Inflammatory macrophage (primary cell): Measurements from ENCODE around the gene ALG2.

Source experiments
- DNase-seq, 2 donors: peaks; one replicate each; pipeline ENCODE4 v3.0.0-alpha.2; 2020 to 2022

The ALG2 gene

DNA sequence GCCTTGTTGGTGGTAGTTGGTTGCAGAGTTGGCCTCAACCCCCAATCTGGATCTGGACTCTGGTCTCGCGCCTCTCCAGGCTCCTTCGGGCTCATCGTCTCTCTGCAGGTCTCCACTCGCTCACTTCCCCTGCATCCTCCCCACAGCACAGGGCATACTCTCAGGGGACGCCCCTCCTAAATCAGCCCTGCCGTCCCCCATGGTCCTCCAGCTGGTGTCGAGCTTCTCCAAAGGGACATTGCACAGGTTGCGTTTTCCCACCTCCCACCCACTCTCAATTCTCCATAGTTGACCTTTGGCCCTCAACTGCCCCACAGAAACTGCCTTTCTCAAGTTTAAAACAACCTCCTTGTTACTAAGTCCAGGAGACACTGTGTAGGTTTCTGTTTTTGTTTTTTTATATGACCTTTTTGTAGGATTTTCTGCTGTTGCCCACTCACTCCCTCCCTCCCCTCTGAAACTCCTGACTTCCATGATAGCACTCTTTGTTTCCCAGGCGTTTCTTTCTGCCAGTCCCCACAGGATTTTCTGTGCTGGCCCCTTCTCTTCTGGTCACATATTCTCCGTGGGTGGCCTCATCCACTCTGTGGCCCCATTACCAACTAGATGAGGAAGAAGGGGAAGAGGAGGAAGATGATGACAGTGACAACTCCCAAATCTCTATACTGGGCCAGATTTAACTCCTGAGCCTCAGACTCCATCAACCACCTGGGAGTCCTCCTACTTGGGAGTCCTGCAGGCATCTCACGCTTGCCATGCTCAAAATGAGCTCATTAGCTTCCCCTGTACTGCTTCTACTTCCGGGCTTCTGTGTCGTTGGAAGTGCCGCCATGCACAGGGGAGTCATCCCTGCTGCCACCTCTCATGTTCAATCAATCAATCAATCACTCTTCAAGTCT lies 50.3 kb downstream of the ALG2 start:
- DNase-seq: no peak

DNA sequence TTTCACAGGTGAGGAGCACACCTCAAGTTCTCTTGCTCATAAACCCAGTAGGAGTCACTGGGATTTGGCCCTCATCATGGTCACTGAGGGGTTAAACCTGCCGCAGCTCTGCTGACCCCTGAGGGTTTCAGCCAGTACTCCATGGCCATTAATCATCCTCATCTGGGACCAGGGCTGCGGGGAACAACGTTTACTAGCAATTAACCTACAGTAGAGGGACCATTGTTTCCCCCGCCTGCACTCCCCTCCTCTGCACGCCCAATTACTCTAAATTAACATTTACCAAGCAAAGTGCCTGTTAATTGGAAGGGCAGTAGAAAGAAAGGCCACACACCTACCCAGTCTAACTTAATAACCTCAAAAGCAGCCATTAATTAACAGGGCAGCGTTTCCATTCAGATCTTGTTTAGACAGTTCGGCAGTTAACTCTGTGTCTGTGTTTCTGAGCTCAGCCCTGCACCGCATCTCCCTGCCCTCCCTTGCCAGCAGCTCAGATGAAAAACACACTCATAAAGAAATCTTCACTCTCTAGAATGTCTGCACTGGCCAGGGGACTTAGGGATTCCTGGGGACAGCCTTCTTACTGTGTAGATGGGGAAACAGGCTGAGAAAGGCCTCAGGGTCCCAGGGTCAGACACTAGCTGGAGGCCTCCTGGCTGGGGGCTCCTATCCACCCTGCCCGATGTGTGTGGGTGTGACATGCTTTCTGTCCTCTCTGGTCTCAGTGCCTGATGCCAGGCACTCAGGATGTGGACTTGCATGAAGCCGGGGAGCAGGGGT lies 51.6 kb downstream of the ALG2 start:
- DNase-seq: no peak

DNA sequence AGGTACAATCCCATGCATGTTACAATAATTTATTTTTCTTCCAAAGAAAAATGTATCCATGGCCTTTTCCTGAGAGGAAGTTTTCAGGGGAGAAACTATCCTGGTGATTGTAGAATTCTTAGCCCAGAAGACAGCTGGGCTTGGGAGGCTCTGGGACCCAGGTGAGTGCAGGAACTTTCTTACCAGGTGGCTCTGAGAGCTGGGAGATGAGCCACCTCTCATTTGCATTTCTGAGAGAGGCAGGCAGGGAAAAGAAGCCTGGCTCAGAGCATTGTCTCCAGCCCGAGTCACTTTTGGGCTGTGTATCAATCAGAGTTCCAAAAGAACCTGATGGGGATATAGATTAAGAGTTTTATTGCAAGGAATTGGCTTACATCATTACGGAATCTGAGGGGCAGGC lies 52.7 kb downstream of the ALG2 start:
- no peak for DNase-seq

DNA sequence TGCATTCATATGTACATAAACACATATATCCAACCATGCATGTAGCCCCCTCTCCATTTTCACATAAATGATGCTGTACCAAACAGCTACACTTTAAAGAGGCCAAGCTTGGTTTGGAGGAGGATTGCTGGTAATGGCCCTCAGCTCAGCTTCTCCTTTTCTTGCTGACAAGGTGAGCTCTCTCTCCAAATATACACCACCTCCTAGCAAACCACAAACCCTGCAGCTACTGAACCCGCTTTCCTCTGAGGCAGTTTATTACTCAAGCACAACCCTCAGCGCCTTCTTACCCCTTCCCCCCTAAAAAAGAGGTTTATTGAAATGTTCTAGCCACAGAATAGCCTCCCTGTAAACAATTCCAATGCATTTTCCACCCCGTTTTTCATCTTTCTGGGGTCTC lies 54.0 kb downstream of the ALG2 start:
- DNase-seq: no peak

DNA sequence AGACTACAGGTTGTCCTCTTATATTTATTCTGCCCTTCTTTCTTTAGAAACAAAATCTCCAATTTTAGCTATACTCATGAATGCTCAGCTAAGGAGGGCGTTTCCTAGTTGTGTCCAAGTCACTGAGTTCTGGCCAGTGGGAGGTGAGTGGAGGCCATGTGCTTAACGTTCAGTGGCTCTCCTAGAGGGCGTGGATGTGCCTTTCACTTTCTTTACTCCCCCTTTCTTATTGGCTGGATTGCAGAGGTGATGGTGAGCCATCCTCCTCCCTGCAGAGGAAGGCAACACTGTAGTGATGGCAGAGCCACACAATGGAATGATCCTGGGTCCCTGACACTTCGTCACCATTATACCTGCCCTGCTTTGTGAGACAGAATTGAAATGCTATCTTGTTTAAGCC lies 54.6 kb downstream of the ALG2 start:
- no peak for DNase-seq
